ENCODE measurements around the gene PRIM1. TPM values are rescaled to one million over a fixed set of nuclear protein-coding genes. Genes with fewer than 3 reads are reported as not detected.

Gene PRIM1
- total and polyA plus RNA-seq, 7 donors: 2.3 to 10.0 (median 3.4) TPM

DNA sequence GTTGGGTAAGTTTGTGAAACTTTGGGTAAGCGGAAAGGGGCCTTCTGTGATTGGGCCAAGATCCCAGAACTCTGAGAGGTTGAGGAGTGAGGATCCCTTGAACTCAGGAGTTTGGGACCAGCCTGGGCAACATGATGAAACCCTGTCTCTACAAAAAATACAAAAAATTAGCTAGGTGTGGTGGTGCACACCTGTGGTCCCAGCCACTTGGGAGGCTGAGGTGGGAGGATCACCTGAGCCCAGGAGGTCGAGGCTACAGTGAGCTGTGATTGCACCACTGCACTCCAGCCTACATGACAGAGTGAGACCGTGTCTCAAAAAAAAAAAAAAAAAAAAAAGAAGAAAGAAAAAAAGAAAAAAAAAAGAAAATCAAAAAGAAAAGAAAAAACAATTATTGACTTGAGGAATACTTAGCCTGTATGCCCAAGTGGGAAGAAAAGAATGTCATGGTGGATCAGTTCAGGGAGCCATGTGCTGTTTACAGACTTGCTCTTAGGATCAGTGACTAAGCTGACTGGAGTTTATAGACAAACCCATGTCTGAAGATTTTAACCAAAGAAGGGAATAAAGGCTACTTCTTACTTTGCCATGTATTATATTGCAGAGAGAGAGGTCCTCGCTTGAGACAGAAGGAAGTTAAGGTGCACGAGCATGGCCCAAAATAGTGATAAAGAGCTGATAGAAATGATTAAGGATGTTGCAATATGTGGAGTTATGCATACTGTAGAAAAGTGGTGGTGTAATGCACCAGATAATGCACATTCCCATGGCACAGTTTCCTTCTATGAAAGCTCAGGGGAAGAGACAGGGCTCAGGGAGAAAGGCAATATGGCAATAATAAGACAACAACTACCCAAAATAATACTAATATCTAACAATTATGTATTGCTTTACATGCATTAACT lies 11.9 kb upstream of the PRIM1 start:
- H3K9me3 ChIP-seq: peaks cover 2% of the 10 kb centered on the region
- no peaks in the 10 kb centered on the region for H3K36me3 ChIP-seq (ENCODE audit: insufficient read depth in 1 of 2, low read depth in 1 of 2)
- ATAC-seq (no peak), DNase-seq (no peak)
- WGBS, 3 donors: 67 to 82% (median 68%) methylated on average over 5 of the region's 5 CpGs
- H3K4me3 ChIP-seq: no peak overlapping the region
- intact Hi-C loops (cut with DNase I): no loop called here
- no peaks in the 10 kb centered on the region for H3K4me1 ChIP-seq
- H3K27ac ChIP-seq: no peak overlapping the region
- no peaks in the 10 kb centered on the region for H3K27me3 ChIP-seq (ENCODE audit: insufficient read depth in 3 of 3, low read length in 2 of 3)
- TF ChIP-seq, protein P1, sequence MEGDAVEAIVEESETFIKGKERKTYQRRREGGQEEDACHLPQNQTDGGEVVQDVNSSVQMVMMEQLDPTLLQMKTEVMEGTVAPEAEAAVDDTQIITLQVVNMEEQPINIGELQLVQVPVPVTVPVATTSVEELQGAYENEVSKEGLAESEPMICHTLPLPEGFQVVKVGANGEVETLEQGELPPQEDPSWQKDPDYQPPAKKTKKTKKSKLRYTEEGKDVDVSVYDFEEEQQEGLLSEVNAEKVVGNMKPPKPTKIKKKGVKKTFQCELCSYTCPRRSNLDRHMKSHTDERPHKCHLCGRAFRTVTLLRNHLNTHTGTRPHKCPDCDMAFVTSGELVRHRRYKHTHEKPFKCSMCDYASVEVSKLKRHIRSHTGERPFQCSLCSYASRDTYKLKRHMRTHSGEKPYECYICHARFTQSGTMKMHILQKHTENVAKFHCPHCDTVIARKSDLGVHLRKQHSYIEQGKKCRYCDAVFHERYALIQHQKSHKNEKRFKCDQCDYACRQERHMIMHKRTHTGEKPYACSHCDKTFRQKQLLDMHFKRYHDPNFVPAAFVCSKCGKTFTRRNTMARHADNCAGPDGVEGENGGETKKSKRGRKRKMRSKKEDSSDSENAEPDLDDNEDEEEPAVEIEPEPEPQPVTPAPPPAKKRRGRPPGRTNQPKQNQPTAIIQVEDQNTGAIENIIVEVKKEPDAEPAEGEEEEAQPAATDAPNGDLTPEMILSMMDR (IDR thresholded peaks at IDR 0.05): no peak

DNA sequence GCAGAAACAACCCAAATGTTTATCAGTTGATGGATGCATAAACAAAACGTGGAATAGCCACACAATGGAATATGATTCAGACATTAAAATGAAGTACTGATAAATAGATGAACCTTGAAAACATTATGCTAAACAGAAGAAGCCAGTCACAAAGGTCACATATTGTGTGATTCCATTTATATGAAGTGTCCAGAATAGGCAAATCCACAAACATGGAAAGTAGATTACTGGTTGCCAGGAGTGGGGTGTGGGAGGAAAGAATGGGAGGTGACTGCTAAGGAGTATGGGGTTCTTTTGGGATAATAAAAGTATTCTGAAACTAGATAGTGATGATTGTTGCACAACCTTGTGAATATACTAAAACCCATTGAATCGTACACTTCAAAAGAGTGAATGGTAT lies 9.7 kb upstream of the PRIM1 start:
- no peaks in the 10 kb centered on the region for H3K4me1 ChIP-seq
- DNase-seq (no peak), ATAC-seq (no peak)
- H3K36me3 ChIP-seq (ENCODE audit: insufficient read depth in 1 of 2, low read depth in 1 of 2): no peaks in the 10 kb centered on the region
- H3K4me3 ChIP-seq: no peak overlapping the region
- no peak overlapping the region for H3K27ac ChIP-seq
- WGBS, 3 donors: 71 to 75% (median 74%) methylated on average over 2 of the region's 2 CpGs
- TF ChIP-seq, protein P1 (IDR thresholded peaks at IDR 0.05): no peak
- peaks cover 8% of the 10 kb centered on the region for H3K9me3 ChIP-seq
- intact Hi-C loops (cut with DNase I): no loop called here
- H3K27me3 ChIP-seq (ENCODE audit: insufficient read depth in 3 of 3, low read length in 2 of 3): no peaks in the 10 kb centered on the region

DNA sequence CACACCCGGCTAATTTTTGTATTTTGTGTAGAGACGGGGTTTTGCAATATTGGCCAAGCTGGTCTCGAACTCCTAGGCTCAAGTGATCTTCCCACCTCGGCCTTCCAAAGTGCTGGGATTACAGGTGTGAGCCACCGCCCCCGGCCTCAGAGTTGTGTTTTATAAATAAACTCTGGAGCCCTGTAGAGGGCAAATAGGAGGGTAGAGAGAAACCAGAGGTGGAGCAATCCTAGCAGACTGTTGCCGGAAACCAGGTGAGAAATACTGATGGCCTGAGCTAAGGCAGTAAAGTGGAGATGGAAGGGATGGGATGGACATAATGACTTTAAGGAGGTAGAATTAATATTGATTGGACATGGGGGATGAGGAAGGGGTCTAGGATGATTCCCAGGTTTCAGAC lies 8.3 kb upstream of the PRIM1 start:
- no peaks in the 10 kb centered on the region for H3K4me1 ChIP-seq
- H3K27ac ChIP-seq: no peak overlapping the region
- TF ChIP-seq, protein P1 (IDR thresholded peaks at IDR 0.05): no peak
- ATAC-seq (no peak), DNase-seq (no peak)
- WGBS, 3 donors: 77 to 88% (median 78%) methylated on average over 7 of the region's 7 CpGs
- H3K9me3 ChIP-seq: peaks cover 8% of the 10 kb centered on the region
- no peak overlapping the region for H3K4me3 ChIP-seq
- intact Hi-C loops (cut with DNase I): no loop called here
- no peaks in the 10 kb centered on the region for H3K36me3 ChIP-seq (ENCODE audit: insufficient read depth in 1 of 2, low read depth in 1 of 2)
- H3K27me3 ChIP-seq (ENCODE audit: insufficient read depth in 3 of 3, low read length in 2 of 3): no peaks in the 10 kb centered on the region

DNA sequence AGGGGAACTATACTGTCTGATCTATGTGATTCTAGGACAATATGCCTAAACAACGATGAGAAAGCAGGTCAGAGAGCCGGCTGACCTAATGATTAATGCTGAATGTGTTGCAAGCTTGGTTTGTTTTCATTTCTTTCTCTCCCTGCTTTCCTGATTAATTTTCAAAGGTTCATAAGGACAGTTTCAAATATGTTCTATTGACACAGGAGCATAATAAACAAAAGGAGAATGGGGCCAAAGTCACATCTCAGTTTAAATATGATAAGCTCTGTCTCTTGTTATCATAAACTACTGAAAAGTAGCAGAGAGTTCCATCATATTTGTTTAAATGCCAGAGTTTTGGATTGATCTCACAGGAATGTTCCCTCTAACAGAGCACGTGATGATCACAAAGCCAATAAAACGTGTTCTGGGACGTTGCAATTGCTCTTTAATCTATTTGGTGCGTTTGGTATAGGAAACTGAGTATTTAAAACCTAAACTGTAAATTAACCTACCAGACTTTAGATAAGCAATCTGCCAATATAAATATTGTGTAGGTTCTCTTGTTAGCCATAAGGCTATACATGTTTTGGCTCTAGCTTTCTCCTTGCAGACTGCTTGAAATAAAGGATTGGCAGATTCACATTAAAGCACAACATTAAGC lies 7.3 kb upstream of the PRIM1 start:
- no peaks in the 10 kb centered on the region for H3K36me3 ChIP-seq (ENCODE audit: insufficient read depth in 1 of 2, low read depth in 1 of 2)
- ATAC-seq (no peak), DNase-seq (no peak)
- H3K27me3 ChIP-seq (ENCODE audit: insufficient read depth in 3 of 3, low read length in 2 of 3): no peaks in the 10 kb centered on the region
- no peak overlapping the region for H3K27ac ChIP-seq
- no peak overlapping the region for H3K4me3 ChIP-seq
- H3K9me3 ChIP-seq: peaks cover 8% of the 10 kb centered on the region
- intact Hi-C loops (cut with DNase I): loop anchor here (2.0 to 5.0 kb wide), 4 partner anchors 227 to 303 kb away; no protein-coding TSS in a partner anchor
- WGBS, 3 donors: 75 to 77% (median 77%) methylated on average over 6 of the region's 6 CpGs
- TF ChIP-seq, protein P1 (IDR thresholded peaks at IDR 0.05): no peak
- H3K4me1 ChIP-seq: no peaks in the 10 kb centered on the region
